Fibroblast of lung (primary cell): ENCODE data around the gene SRI.

Source experiments
- EZH2 ChIP-seq: IDR thresholded peaks from 2 replicates; pipeline ENCODE4 v1.5.1; 2012; ENCODE audit warnings: low read length, control low read depth, mild to moderate bottlenecking; ENCODE audit errors: missing control alignments
- TF ChIP-seq, protein P1 (sequence below), 2 donors: IDR thresholded peaks in 1 of 2; conservative IDR thresholded peaks in 1 of 2; 1 replicate in 1 of 2; 2 replicates in 1 of 2; pipeline ENCODE4 v1.5.1; 2011 to 2012; ENCODE audit warnings: low read length in 2 of 2, control low read depth in 1 of 2, inconsistent platforms in 1 of 2, low read depth in 1 of 2, mild to moderate bottlenecking in 1 of 2

DNA sequence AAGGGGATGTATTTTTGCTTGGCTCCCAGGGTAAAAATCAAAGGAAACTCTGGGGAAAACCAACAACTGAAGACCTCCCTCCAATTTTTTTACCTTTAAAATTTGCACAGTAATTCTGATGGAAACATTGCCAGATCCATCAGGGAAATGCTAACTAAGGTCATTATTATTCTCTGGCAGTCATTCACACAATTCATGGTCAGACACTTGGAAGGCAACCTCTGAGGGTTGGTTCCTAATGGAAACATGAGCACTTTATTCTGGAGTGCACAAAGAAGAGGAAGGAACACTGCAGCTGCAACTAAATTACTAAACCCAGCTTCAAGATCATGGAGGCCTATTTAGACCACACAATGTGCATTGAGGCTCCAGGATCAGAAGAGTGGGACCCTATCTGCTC, 34.2 kb downstream of the SRI start:
- TF ChIP-seq, protein P1, sequence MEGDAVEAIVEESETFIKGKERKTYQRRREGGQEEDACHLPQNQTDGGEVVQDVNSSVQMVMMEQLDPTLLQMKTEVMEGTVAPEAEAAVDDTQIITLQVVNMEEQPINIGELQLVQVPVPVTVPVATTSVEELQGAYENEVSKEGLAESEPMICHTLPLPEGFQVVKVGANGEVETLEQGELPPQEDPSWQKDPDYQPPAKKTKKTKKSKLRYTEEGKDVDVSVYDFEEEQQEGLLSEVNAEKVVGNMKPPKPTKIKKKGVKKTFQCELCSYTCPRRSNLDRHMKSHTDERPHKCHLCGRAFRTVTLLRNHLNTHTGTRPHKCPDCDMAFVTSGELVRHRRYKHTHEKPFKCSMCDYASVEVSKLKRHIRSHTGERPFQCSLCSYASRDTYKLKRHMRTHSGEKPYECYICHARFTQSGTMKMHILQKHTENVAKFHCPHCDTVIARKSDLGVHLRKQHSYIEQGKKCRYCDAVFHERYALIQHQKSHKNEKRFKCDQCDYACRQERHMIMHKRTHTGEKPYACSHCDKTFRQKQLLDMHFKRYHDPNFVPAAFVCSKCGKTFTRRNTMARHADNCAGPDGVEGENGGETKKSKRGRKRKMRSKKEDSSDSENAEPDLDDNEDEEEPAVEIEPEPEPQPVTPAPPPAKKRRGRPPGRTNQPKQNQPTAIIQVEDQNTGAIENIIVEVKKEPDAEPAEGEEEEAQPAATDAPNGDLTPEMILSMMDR (conservative IDR thresholded peaks at IDR 0.05 in 1 of 2, IDR thresholded peaks at IDR 0.05 in 1 of 2; ENCODE audit: low read depth in 1 of 2, low read length in 2 of 2), result no peak
- no peak for TF ChIP-seq EZH2
